Measurements from ENCODE around the gene TAF1D.

Gene TAF1D

DNA sequence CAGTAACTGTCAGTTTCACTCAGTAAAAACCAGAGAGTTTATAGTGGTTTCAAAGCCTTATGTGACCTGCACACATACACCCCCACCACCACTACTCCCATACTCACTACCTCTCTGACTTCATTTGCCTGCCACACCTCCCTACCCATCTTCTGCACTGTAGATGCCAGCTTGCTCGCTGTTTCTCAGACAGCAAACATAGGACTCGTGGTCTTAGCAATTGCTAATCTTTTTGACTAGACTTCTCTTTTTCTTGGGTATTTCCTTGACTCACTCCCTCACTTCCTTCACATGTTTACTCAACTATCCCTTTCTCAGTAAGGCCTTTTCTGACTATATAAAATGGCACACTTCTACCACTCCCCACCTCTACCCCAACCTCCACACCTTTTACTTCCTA is 52.1 kb downstream of the TAF1D start:
- TF ChIP-seq, protein P1, sequence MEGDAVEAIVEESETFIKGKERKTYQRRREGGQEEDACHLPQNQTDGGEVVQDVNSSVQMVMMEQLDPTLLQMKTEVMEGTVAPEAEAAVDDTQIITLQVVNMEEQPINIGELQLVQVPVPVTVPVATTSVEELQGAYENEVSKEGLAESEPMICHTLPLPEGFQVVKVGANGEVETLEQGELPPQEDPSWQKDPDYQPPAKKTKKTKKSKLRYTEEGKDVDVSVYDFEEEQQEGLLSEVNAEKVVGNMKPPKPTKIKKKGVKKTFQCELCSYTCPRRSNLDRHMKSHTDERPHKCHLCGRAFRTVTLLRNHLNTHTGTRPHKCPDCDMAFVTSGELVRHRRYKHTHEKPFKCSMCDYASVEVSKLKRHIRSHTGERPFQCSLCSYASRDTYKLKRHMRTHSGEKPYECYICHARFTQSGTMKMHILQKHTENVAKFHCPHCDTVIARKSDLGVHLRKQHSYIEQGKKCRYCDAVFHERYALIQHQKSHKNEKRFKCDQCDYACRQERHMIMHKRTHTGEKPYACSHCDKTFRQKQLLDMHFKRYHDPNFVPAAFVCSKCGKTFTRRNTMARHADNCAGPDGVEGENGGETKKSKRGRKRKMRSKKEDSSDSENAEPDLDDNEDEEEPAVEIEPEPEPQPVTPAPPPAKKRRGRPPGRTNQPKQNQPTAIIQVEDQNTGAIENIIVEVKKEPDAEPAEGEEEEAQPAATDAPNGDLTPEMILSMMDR (conservative IDR thresholded peaks at IDR 0.05; ENCODE audit: control insufficient read depth, insufficient read depth, low read depth, low read length), result no peak
- DNase-seq (ENCODE audit: low read depth), result no peak
- no peak overlapping the region for H3K4me3 ChIP-seq (ENCODE audit: control insufficient read depth, low read depth, low read length)

DNA sequence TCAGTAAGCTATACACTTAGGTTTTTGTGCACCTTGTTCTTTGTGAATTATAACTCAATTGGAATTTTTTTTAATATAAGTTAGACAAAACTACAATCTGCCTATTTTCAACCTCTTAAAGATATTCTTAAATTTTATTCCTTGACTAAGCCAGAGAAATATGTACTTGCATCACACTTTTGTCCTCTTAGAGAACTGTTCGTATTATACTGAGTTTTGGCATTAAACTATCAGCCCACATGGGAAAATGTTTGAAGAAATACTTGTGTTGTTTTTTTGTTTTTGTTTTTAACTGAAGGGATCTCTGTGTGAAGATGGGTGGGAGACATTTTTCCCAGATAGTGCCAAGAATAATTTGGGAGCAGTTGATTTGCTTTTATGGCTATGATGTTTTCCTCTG is 54.5 kb downstream of the TAF1D start:
- DNase-seq (ENCODE audit: low read depth), result peak; percentile 74
- no peak overlapping the region for H3K4me3 ChIP-seq (ENCODE audit: control insufficient read depth, low read depth, low read length)
- TF ChIP-seq, protein P1 (conservative IDR thresholded peaks at IDR 0.05; ENCODE audit: control insufficient read depth, insufficient read depth, low read depth, low read length), result no peak

DNA sequence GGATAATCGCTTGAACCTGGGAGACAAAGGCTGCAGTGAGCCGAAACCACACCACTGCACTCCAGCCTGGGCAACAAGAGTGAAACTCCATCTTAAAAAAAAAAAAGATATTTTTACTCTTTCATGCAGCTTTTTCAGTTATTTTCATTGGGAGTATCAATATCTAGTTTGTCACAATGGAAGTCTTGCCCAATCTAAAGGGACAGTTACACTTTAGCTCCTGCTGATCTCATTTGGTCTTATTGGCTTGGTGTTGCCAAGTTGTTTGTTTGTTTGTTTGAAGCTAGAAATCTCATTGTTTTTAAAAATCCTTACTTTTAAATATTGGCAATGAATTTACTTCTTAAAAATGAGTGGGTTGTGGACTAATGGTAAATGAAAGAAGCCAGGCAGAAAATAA is 55.1 kb downstream of the TAF1D start:
- TF ChIP-seq, protein P1 (conservative IDR thresholded peaks at IDR 0.05; ENCODE audit: control insufficient read depth, insufficient read depth, low read depth, low read length), result no peak
- no peak overlapping the region for H3K4me3 ChIP-seq (ENCODE audit: control insufficient read depth, low read depth, low read length)
- DNase-seq (ENCODE audit: low read depth), result no peak

Data from fibroblast of mammary gland (primary cell).